ENCODE data around the gene MAGI2.

MAGI2 gene

GRCh38 chr7:79412915-79413314, 40.6 kb downstream of the MAGI2 start:
- no peaks in the 10 kb centered on the region for H3K4me1 ChIP-seq (ENCODE audit: control insufficient read depth in 2 of 2, insufficient read depth in 1 of 2, low read depth in 1 of 2, low read length in 2 of 2)
- H3K27me3 ChIP-seq (ENCODE audit: control insufficient read depth in 3 of 3, insufficient read depth in 3 of 3, low read depth in 1 of 3, low read length in 3 of 3), result no peaks in the 10 kb centered on the region
- no peak overlapping the region for H3K18ac ChIP-seq (ENCODE audit: low read length)
- no peak overlapping the region for H3K4me3 ChIP-seq (ENCODE audit: low read length in 2 of 2)
- no peak overlapping the region for H3K9ac ChIP-seq (ENCODE audit: low read depth, low read length, poor library complexity)
- H2BK5ac ChIP-seq (ENCODE audit: low read length), result no peak overlapping the region
- no peak overlapping the region for H2BK15ac ChIP-seq (ENCODE audit: low read length)
- no peaks in the 10 kb centered on the region for H3K9me3 ChIP-seq (replicated peaks in 1 of 2; ENCODE audit: control insufficient read depth in 2 of 2, insufficient read depth in 1 of 2, low read depth in 1 of 2, low read length in 2 of 2)
- H4K8ac ChIP-seq (ENCODE audit: low read depth, low read length), result no peak overlapping the region
- no peak overlapping the region for H3K14ac ChIP-seq (ENCODE audit: low read length)
- H3K27ac ChIP-seq (replicated peaks; ENCODE audit: low read length), result no peak overlapping the region
- H3K4ac ChIP-seq (ENCODE audit: low read length), result no peak overlapping the region
- DNase-seq (ENCODE audit: low spot score), result no peak
- WGBS, 2 donors (ENCODE audit: extremely low coverage in 2 of 2, insufficient read length in 2 of 2, insufficient replicate concordance in 1 of 2), result no CpG with 5 or more reads among the region's 2 CpGs
- no peak overlapping the region for H2BK120ac ChIP-seq (ENCODE audit: low read depth, low read length)
- no peaks in the 10 kb centered on the region for H3K79me1 ChIP-seq (ENCODE audit: low read depth, low read length)
- H3K36me3 ChIP-seq (replicated peaks in 1 of 2; ENCODE audit: control insufficient read depth in 2 of 2, insufficient read depth in 2 of 2, low read length in 2 of 2), result no peaks in the 10 kb centered on the region
- no peak overlapping the region for H2AFZ ChIP-seq (ENCODE audit: low read length)
- H4K91ac ChIP-seq (ENCODE audit: low read depth, low read length, poor library complexity), result no peak overlapping the region
- H2AK5ac ChIP-seq (ENCODE audit: low read depth, low read length), result no peak overlapping the region
- no peak overlapping the region for H3K23ac ChIP-seq (ENCODE audit: low read depth, low read length, poor library complexity)
- H3K4me2 ChIP-seq (ENCODE audit: insufficient read depth, low read length, poor library complexity, severe bottlenecking), result no peak overlapping the region
- no peak overlapping the region for H2BK12ac ChIP-seq (ENCODE audit: low read length)

- H3K27ac ChIP-seq (replicated peaks; ENCODE audit: low read length), result no peak overlapping the region
- no peak overlapping the region for H3K4ac ChIP-seq (ENCODE audit: low read length)
- H3K9me3 ChIP-seq (replicated peaks in 1 of 2; ENCODE audit: control insufficient read depth in 2 of 2, insufficient read depth in 1 of 2, low read depth in 1 of 2, low read length in 2 of 2), result no peaks in the 10 kb centered on the region
- H2BK15ac ChIP-seq (ENCODE audit: low read length), result no peak overlapping the region
- H2BK12ac ChIP-seq (ENCODE audit: low read length), result no peak overlapping the region
- no peaks in the 10 kb centered on the region for H3K4me1 ChIP-seq (ENCODE audit: control insufficient read depth in 2 of 2, insufficient read depth in 1 of 2, low read depth in 1 of 2, low read length in 2 of 2)
- H4K91ac ChIP-seq (ENCODE audit: low read depth, low read length, poor library complexity), result no peak overlapping the region
- no peak overlapping the region for H3K4me3 ChIP-seq (ENCODE audit: low read length in 2 of 2)
- H3K18ac ChIP-seq (ENCODE audit: low read length), result no peak overlapping the region
- no peaks in the 10 kb centered on the region for H3K79me1 ChIP-seq (ENCODE audit: low read depth, low read length)
- no peak overlapping the region for H3K4me2 ChIP-seq (ENCODE audit: insufficient read depth, low read length, poor library complexity, severe bottlenecking)
- no peak overlapping the region for H4K8ac ChIP-seq (ENCODE audit: low read depth, low read length)
- DNase-seq (ENCODE audit: low spot score), result no peak
- no peak overlapping the region for H2AFZ ChIP-seq (ENCODE audit: low read length)
- no peak overlapping the region for H2AK5ac ChIP-seq (ENCODE audit: low read depth, low read length)
- no CpG with 5 or more reads among the region's 3 CpGs for WGBS, 2 donors (ENCODE audit: extremely low coverage in 2 of 2, insufficient read length in 2 of 2, insufficient replicate concordance in 1 of 2)
- no peak overlapping the region for H3K9ac ChIP-seq (ENCODE audit: low read depth, low read length, poor library complexity)
- no peak overlapping the region for H3K23ac ChIP-seq (ENCODE audit: low read depth, low read length, poor library complexity)
- H3K27me3 ChIP-seq (ENCODE audit: control insufficient read depth in 3 of 3, insufficient read depth in 3 of 3, low read depth in 1 of 3, low read length in 3 of 3), result no peaks in the 10 kb centered on the region
- no peak overlapping the region for H3K14ac ChIP-seq (ENCODE audit: low read length)
- H2BK5ac ChIP-seq (ENCODE audit: low read length), result no peak overlapping the region
- H2BK120ac ChIP-seq (ENCODE audit: low read depth, low read length), result no peak overlapping the region
- no peaks in the 10 kb centered on the region for H3K36me3 ChIP-seq (replicated peaks in 1 of 2; ENCODE audit: control insufficient read depth in 2 of 2, insufficient read depth in 2 of 2, low read length in 2 of 2)
Observed at GRCh38 chr7:79412438-79412837, 41.0 kb downstream of the MAGI2 start.

- H3K4ac ChIP-seq (ENCODE audit: low read length), result no peak overlapping the region
- no peak overlapping the region for H2BK15ac ChIP-seq (ENCODE audit: low read length)
- H3K9ac ChIP-seq (ENCODE audit: low read depth, low read length, poor library complexity), result no peak overlapping the region
- H3K27ac ChIP-seq (replicated peaks; ENCODE audit: low read length), result no peak overlapping the region
- no peaks in the 10 kb centered on the region for H3K27me3 ChIP-seq (ENCODE audit: control insufficient read depth in 3 of 3, insufficient read depth in 3 of 3, low read depth in 1 of 3, low read length in 3 of 3)
- H2BK5ac ChIP-seq (ENCODE audit: low read length), result no peak overlapping the region
- H2BK12ac ChIP-seq (ENCODE audit: low read length), result no peak overlapping the region
- H3K4me2 ChIP-seq (ENCODE audit: insufficient read depth, low read length, poor library complexity, severe bottlenecking), result no peak overlapping the region
- DNase-seq (ENCODE audit: low spot score), result no peak
- no peak overlapping the region for H4K8ac ChIP-seq (ENCODE audit: low read depth, low read length)
- H3K14ac ChIP-seq (ENCODE audit: low read length), result no peak overlapping the region
- H2BK120ac ChIP-seq (ENCODE audit: low read depth, low read length), result no peak overlapping the region
- H3K18ac ChIP-seq (ENCODE audit: low read length), result no peak overlapping the region
- no peak overlapping the region for H3K23ac ChIP-seq (ENCODE audit: low read depth, low read length, poor library complexity)
- H2AFZ ChIP-seq (ENCODE audit: low read length), result no peak overlapping the region
- no peaks in the 10 kb centered on the region for H3K36me3 ChIP-seq (replicated peaks in 1 of 2; ENCODE audit: control insufficient read depth in 2 of 2, insufficient read depth in 2 of 2, low read length in 2 of 2)
- H3K4me3 ChIP-seq (ENCODE audit: low read length in 2 of 2), result no peak overlapping the region
- H4K91ac ChIP-seq (ENCODE audit: low read depth, low read length, poor library complexity), result no peak overlapping the region
- no peaks in the 10 kb centered on the region for H3K9me3 ChIP-seq (replicated peaks in 1 of 2; ENCODE audit: control insufficient read depth in 2 of 2, insufficient read depth in 1 of 2, low read depth in 1 of 2, low read length in 2 of 2)
- H3K4me1 ChIP-seq (ENCODE audit: control insufficient read depth in 2 of 2, insufficient read depth in 1 of 2, low read depth in 1 of 2, low read length in 2 of 2), result no peaks in the 10 kb centered on the region
- no peaks in the 10 kb centered on the region for H3K79me1 ChIP-seq (ENCODE audit: low read depth, low read length)
- H2AK5ac ChIP-seq (ENCODE audit: low read depth, low read length), result no peak overlapping the region
Observed at GRCh38 chr7:79410345-79410744, 43.1 kb downstream of the MAGI2 start.

GRCh38 chr7:79407351-79407750, 46.1 kb downstream of the MAGI2 start:
- no peak overlapping the region for H3K18ac ChIP-seq (ENCODE audit: low read length)
- no peaks in the 10 kb centered on the region for H3K9me3 ChIP-seq (replicated peaks in 1 of 2; ENCODE audit: control insufficient read depth in 2 of 2, insufficient read depth in 1 of 2, low read depth in 1 of 2, low read length in 2 of 2)
- no CpG with 5 or more reads among the region's 2 CpGs for WGBS, 2 donors (ENCODE audit: extremely low coverage in 2 of 2, insufficient read length in 2 of 2, insufficient replicate concordance in 1 of 2)
- H3K4ac ChIP-seq (ENCODE audit: low read length), result no peak overlapping the region
- no peak overlapping the region for H2BK120ac ChIP-seq (ENCODE audit: low read depth, low read length)
- no peak overlapping the region for H2AFZ ChIP-seq (ENCODE audit: low read length)
- no peak overlapping the region for H2BK12ac ChIP-seq (ENCODE audit: low read length)
- no peak overlapping the region for H3K4me2 ChIP-seq (ENCODE audit: insufficient read depth, low read length, poor library complexity, severe bottlenecking)
- H3K79me1 ChIP-seq (ENCODE audit: low read depth, low read length), result no peaks in the 10 kb centered on the region
- H4K8ac ChIP-seq (ENCODE audit: low read depth, low read length), result no peak overlapping the region
- H3K4me1 ChIP-seq (ENCODE audit: control insufficient read depth in 2 of 2, insufficient read depth in 1 of 2, low read depth in 1 of 2, low read length in 2 of 2), result no peaks in the 10 kb centered on the region
- H3K4me3 ChIP-seq (ENCODE audit: low read length in 2 of 2), result no peak overlapping the region
- H3K14ac ChIP-seq (ENCODE audit: low read length), result no peak overlapping the region
- no peak overlapping the region for H2BK15ac ChIP-seq (ENCODE audit: low read length)
- DNase-seq (ENCODE audit: low spot score), result no peak
- H4K91ac ChIP-seq (ENCODE audit: low read depth, low read length, poor library complexity), result no peak overlapping the region
- H2AK5ac ChIP-seq (ENCODE audit: low read depth, low read length), result no peak overlapping the region
- no peaks in the 10 kb centered on the region for H3K36me3 ChIP-seq (replicated peaks in 1 of 2; ENCODE audit: control insufficient read depth in 2 of 2, insufficient read depth in 2 of 2, low read length in 2 of 2)
- no peaks in the 10 kb centered on the region for H3K27me3 ChIP-seq (ENCODE audit: control insufficient read depth in 3 of 3, insufficient read depth in 3 of 3, low read depth in 1 of 3, low read length in 3 of 3)
- H3K23ac ChIP-seq (ENCODE audit: low read depth, low read length, poor library complexity), result no peak overlapping the region
- no peak overlapping the region for H2BK5ac ChIP-seq (ENCODE audit: low read length)
- no peak overlapping the region for H3K9ac ChIP-seq (ENCODE audit: low read depth, low read length, poor library complexity)
- no peak overlapping the region for H3K27ac ChIP-seq (replicated peaks; ENCODE audit: low read length)

Measured in neuronal stem cell (in vitro differentiated cells).